GM21737 (cell line): ENCODE measurements around the gene TAS2R42.

Experiments
- ATAC-seq: cut with Tn5 transposase; IDR thresholded peaks from one replicate; pipeline ENCODE4 v1.9.1; 2021; ENCODE audit warnings: mild to moderate bottlenecking, moderate library complexity; ENCODE audit not compliant: unreplicated experiment

The TAS2R42 gene

DNA sequence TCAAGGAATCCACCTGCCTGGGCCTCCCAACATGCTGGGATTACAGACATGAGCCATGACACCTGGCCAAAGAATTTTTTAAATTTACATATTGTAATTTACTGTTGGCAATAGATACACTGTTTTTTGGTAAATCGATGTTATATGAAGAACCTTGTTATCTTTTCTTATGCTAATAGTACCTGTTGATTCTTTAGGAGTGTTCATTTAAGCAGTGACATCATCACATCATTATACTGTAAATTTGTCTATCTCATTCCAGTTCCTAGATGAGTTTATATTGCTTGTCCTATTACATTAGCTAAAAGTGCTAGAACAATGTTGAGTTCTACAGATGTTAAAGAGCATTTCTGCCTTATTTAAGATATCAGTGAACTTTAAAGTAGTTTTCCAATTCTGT, 39.3 kb downstream of the TAS2R42 start:
- no peak for ATAC-seq

DNA sequence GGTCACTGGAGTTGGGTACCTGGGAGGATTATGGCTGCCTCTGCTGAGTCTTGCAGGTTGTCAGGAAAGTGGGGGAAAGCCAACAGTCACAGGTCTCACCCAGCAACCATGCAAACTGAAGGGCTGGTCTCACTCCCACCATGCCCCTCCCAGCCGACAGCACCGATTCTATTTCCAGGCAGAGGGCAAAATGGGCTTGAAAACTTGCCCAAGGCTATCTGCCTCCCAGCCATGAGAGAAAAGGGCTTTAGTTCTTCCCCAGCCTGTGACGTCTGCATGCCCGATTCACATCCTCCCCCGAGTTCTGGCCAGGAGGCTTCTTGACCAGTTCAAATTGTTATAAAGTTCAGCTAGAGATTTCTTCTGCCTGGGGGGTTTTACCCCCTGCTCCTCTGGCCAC, 42.4 kb downstream of the TAS2R42 start:
- ATAC-seq: no peak

DNA sequence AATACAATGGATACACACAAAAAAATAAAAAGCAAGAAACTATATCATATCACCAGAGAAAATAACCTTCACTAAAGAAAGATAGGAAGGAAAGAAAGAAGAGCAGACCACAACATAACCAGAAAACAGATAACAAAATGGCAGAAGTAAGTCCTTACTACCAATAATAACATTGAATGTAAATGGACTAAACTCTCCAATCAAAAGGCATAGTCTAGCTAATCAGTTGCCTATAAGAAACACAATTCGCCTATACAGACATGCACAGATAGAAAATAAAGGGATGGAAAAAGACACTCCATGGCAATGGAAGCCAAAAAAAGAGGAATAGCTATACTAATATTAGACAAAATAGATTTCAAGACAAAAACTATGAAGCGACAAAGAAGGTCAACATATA, 43.4 kb downstream of the TAS2R42 start:
- ATAC-seq: no peak

DNA sequence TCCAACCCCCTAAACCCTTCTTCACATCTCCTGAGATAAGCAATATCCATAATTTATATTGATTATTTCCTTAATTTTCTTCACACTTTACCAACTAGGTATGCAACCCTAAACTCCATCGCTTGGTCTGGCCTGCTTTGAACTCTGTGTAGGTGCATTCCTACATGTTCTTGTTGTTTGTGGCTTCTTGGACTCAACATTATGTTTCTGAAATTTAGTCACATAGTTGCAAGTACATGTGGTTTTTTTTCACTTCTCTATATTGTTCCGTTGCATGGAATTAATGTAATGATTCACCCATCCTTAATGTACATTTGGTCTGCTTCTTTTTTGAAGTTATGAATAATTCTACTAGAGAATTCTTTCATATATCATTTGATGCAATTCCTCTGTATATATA, 50.7 kb downstream of the TAS2R42 start:
- ATAC-seq: no peak
